GM21367 (cell line): Measurements from ENCODE around the gene RUFY4.
"Not testable (repeated sequence)": the region's sequence is repeated elsewhere in the genome, so short reads cannot be mapped to it uniquely, and the experiment has no call there.

Experiments
- ATAC-seq: cut with Tn5 transposase; IDR thresholded peaks from one replicate; pipeline ENCODE4 v1.9.1; 2021; ENCODE audit not compliant: unreplicated experiment

Gene RUFY4

DNA sequence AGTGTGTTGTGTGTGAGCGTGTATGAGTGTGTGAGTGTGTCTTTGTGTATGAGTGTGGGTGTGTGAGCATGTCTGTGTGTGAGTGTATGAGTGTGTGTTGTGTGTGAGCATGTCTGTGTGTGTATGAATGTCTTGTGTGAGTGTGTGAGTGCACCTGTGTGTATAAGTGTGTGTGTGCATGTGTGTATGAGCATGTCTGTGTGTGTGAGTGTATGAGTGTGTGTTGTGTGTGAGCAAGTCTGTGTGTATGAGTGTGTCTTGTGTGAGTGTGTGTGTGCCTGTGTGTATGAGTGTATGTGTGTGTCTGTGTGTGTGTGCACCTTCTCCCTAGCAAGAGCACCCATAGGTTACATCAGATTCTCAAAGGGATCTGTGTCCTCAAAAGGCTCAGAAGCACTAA, 37.8 kb upstream of the RUFY4 start:
- ATAC-seq, result no peak

DNA sequence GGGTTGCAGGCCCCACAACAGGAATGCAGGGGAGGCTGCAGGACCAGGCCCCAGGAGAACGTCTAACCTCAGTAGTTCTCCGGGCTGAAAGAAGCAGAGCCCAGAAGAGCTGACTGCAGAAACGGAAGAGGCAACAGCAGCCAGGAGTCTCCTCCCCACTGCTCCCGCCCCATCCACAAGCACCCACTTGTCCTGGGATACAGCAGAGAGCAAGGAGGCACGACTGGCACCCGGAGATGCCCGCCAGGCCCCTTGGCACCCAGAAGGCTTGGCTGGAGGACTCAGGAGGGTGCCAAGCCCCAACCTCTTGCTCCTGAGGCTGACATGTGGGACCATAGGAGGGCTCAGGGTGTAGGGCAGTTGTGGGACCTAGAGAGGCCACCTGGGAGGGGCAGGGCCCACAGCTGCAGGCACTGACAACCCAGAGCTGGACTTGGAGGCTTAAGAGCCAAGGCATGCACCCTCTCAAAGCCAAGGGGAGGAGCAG, 37.2 kb upstream of the RUFY4 start:
- no peak for ATAC-seq

GRCh38 chr2:218032336-218033171, 36.5 kb upstream of the RUFY4 start:
- no peak for ATAC-seq

DNA sequence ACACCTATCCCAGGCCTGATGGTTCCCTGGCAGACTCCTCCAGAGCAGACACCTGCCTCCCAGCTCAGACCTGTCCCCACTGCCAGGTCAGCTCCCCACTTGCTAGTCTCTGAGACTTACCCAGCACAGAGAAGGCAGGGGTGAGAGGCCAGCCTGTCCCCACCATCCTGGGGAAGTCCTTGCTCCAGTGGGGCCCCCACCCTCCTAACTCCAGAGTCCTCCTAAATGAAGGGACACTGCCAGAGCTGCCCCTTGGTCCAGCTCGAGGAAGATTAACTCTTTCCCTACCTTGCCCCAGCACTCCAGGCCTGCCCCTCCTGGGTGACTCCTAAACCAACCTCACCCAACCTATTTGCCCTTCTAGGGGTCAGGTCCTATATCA, 35.9 kb upstream of the RUFY4 start:
- ATAC-seq, result no peak

DNA sequence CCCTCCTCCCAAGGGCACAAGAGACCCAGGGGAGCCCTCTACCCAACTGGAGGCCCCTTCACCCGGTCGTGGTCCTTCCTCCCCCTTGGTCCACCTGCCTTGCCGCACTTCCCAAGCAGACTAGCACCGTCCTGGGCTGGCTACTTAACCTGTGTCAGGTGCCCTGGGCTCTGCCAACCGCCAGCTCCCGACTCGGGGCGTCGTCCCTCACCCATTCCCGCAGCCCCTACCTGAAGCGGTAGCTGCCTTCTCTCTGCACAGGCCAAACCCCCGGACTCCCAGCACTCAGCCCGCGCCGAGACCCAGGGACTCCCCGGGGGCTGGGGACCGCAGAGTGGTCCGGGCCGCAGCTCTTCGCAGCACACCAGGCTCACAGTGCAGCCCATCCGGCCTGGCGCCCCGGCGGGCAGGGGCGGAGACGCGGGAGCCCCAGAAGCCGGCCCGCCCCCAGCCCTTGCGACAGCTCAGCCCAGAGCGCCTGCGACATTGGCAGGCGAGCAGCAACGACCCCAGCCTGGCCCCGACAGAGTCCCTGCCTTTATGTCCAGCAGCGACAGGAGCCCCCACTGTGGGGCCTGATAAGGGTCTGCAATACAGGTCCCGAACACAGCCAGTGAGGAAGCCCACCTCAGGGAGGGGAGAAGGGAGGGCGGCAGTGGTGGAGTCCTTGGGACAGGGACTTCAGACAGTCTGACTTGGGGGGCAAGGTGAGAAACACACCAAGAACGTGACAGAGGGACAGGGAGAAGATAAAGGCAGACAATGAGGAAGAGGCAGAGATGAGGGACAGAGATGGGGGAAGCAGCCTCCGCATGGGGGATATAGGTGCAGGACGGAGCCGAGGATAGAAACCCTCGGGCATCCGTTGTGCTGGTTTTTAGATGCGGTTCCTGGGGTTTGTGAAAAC, 35.2 kb upstream of the RUFY4 start:
- no peak for ATAC-seq

- ATAC-seq, result peak; percentile 74
These were observed 34.4 kb upstream of the RUFY4 start for GRCh38 chr2:218034497-218035213.

DNA sequence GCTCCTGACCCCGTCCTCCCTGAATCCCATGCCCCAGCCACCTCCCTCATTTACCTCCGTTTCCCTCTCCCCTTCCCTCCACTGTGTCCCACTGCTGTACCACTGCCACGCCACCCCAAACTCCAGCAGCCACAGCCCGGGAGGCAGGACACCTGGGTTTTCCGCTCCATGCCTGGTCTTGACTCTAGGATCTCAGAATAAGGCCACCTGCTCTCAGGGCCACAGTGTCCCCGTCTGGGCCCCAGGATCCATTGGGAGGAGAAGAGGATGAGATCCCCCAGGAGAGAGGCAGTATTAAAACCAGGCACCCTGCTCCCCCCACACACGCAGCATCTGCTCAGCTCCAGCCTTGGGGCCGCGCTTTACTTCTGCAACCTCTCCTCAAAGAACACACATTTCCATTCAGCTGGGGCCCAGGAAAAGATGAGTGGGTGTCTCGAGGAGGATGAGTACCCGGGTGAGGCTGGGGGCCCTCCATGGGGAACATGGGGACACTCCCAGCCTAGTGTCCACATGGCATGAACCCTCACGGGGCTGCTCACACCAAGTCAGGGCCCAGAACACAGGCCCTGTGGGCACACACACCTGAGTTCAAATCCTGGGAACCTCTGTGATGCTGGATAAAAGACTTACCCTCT, 33.5 kb upstream of the RUFY4 start:
- ATAC-seq, result no peak

DNA sequence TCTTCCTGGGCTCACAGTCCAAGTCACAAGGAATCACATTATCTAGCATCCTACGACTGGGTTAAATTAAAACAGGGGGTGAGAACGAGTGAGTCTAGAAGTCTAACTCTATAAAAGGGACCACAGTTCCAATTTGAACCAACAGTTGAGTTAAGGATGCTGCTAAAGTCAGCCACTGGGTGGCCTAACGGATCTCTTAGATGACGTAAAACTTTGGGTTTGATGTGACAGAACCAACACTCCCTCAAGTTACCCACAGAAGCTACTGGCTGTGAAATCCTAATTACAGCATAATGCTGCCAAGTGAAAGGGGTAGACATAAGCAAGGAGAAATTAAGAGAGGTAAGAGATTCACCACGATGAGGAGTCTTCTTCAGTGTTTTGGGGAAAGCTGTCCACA, 32.7 kb upstream of the RUFY4 start:
- ATAC-seq, result no peak

- ATAC-seq, result no peak
These were observed 29.9 kb upstream of the RUFY4 start for GRCh38 chr2:218039171-218039570.

- no peak for ATAC-seq
These were observed 28.2 kb upstream of the RUFY4 start for GRCh38 chr2:218040883-218041282.

- ATAC-seq, result no peak
These were observed 27.5 kb upstream of the RUFY4 start for GRCh38 chr2:218041302-218042168.

DNA sequence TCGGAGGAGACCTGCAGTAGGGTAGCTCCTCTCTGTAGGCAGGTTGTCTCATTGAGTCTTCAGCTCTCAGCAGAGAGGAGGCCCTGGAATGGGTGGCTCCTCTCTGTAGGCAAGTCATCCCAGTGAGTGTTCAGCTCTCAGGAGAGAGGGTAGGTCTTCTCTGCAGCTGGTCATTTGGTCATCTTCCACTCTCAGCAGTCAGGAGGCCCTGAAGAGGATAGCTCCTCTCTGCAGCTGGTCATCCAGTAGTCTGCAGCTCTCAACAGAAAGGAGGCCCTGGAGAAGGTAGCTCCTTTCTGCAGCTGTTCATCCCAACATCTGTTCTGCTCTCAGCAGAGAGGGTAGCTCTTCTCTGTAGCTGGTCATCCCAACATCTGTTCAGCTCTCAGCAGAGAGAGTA, 26.0 kb upstream of the RUFY4 start:
- ATAC-seq, result no peak

- no peak for ATAC-seq
These were observed 25.3 kb upstream of the RUFY4 start for GRCh38 chr2:218043701-218044109.

DNA sequence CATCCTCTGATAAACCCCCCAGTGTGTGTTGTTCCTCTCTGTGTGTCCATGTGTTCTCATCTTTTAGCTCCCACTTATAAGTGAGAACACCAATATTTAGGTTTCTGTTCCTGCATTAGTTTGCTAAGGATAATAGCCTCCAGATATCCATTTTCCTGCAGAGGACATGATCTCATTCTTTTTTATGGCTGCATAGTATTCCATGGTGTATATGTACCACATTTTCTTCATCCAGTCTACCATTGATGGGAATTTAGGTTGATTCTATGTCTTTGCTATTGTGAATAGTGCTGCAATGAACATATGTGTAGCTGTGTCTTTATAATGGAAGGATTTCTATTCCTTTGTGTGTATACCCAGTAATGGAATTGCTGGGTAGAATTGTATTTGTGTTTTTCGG, 24.5 kb upstream of the RUFY4 start:
- not testable (repeated sequence) for ATAC-seq

DNA sequence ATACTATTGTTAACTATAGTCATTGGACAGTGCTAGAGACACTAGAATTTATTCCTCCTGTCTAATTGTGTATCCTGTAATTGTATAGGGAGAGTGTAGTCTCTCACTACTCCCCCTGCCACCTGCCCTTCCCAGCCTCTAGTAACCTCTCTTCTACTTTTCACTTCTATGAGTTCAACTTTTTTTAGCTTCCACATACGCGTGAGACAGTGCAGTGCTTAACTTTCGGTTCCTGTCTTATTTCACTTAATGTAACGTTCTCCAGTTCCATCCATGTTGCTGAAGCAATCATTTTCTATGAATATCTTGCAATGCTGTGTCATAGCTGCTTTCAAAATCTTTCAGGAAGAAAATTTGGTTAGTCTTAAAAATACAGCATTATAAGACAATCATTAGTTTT, 22.8 kb upstream of the RUFY4 start:
- ATAC-seq, result peak; percentile 84

- ATAC-seq, result no peak
These were observed 21.4 kb upstream of the RUFY4 start for GRCh38 chr2:218047536-218048225.

DNA sequence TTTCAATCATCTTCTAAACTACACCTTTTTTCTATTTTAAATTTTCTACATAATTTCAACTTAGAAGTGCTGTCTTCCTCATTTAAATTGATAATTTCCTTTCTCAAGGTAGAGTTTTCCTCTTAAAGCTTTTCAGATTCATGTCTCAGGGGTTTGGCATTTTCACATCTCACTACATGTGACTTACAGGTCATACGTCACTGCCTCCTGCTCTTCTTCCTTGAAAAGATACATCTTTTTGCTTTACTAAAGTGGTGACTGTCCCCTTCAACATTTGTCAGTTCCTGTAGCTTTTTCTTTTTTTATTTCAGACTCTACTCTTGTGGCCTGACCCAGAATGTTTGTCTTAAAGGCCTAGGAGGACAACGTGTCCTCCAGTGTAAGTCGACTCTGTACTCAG, 17.1 kb upstream of the RUFY4 start:
- ATAC-seq, result no peak

DNA sequence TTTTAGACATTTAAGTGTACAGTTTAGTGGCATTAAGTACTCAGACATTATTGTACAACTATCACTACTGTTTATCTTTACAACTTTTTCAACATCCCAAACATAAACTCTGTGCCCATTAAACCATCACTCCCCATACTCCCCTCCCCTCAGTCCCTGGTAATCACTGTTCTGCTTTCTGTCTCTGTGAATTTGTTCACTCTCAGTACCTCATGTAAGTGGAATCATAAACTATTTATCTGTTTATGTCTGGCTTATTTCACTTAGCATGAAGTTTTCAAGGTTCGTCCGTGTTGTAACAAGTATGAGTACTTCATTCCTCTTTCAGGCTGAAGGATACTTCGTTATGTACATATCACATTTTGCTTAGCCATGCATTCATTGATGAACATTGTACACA, 9.8 kb upstream of the RUFY4 start:
- ATAC-seq, result no peak

GRCh38 chr2:218060118-218060517, 8.9 kb upstream of the RUFY4 start:
- ATAC-seq, result no peak
